ENCODE results near the gene BRMS1L. TPM values are rescaled to one million over a fixed set of nuclear protein-coding genes. Genes with fewer than 3 reads are reported as not detected.

Gene BRMS1L
- total and polyA plus RNA-seq, 10 of the 15 experiments (the other 5 are each of a cell fraction or from before 2014, with no cell fraction given), result 5.3 to 26.7 (median 8.3) TPM

DNA sequence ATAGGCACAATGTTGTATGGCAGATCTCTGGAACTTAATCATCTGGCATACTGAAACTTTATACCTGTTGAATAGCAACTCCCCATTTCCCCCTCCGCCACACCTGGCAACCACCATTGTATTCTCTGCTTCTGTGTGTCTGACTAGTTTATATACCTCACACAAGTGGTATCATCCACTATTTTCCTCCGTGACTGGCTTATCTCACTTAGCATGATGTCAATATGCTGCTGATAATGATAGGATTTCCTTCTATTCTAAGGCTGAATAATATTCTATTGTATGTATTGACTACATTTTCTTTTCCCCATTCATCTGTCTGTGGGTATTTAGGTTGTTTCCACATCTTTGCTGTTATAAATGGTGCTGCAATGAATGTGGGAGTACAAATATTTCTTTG lies 21.5 kb downstream of the BRMS1L start (continued):
- no peak for TF ChIP-seq PRDM15 (CRISPR knock-in tag; IDR thresholded peaks at IDR 0.05)
- TF ChIP-seq SMAD1 (IDR thresholded peaks at IDR 0.05; ENCODE audit: low read depth, partially characterized antibody), result no peak
- no peak for TF ChIP-seq IKZF2 (IDR thresholded peaks at IDR 0.05)
- no peak for TF ChIP-seq RFX5 (IDR thresholded peaks at IDR 0.05; ENCODE audit: low read depth, low read length)
- no peak for TF ChIP-seq HDAC2 (IDR thresholded peaks at IDR 0.05)
- TF ChIP-seq CREB1 (IDR thresholded peaks at IDR 0.05; ENCODE audit: low read depth), result no peak

GRCh38 chr14:35849122-35849521 lies 23.0 kb downstream of the BRMS1L start:
- no peak for FAIRE-seq
- no TSS peak for BruUV-seq (replicated peaks)
- Histone ChIP-seq H3K36me3 (ENCODE audit: control insufficient read depth in 2 of 2, insufficient read depth in 2 of 2, low read length in 1 of 2) (peaks cover 0 to 5% of the 10 kb centered on the region in 2 experiments; a peak in 3 of 4 replicates), H3K9me3 (replicated peaks; ENCODE audit: control insufficient read depth, insufficient read depth, low read length) (no peaks in the 10 kb centered on the region; the same call in 1 of the 3 replicates), H2AFZ (ENCODE audit: control insufficient read depth, low read depth, low read length) (no peak overlapping the region), H3K27me3 (replicated peaks in 1 of 2; ENCODE audit: control insufficient read depth in 2 of 2, insufficient read depth in 2 of 2, low read length in 1 of 2) (no peaks in the 10 kb centered on the region), H3K4me3 (no peak overlapping the region), H3K9ac (ENCODE audit: control insufficient read depth, insufficient read depth, low read length) (no peak overlapping the region), H3K79me2 (ENCODE audit: control insufficient read depth, insufficient read depth, low read length) (no peaks in the 10 kb centered on the region), H3K4me1 (ENCODE audit: control insufficient read depth, insufficient read depth, low read length) (no peaks in the 10 kb centered on the region), H3K4me2 (ENCODE audit: control insufficient read depth, insufficient read depth) (no peak overlapping the region), H3K27ac (ENCODE audit: control insufficient read depth, insufficient read depth) (no peak overlapping the region), H4K20me1 (ENCODE audit: control insufficient read depth, insufficient read depth) (no peaks in the 10 kb centered on the region)
- no peak for DNase-seq (ENCODE audit: low read depth, low spot score)
- CTCF ChIA-PET, result no interaction called here
- SMC1A ChIA-PET (ENCODE audit: uncharacterized antibody, unreplicated experiment), result no interaction called here
- 95% methylated on average over 1 of the region's 1 CpG for WGBS (ENCODE audit: insufficient coverage, insufficient replicate concordance, low lambda C conversion rate, missing lambda C conversion rate)
- POLR2A ChIA-PET, result no interaction called here
- intact Hi-C loops (cut with micrococcal nuclease; ENCODE audit: unreplicated experiment), result no loop called here
- in situ Hi-C loops (cut with MboI), result no loop called here
- ATAC-seq, result no peak
- RAD21 ChIA-PET (ENCODE audit: unreplicated experiment), result no interaction called here
- TF ChIP-seq CHD2 (IDR thresholded peaks at IDR 0.05; ENCODE audit: borderline replicate concordance, low read depth, low read length) (no peak), BHLHE40 (IDR thresholded peaks at IDR 0.05; ENCODE audit: borderline replicate concordance in 1 of 2, low read depth in 2 of 2, low read length in 1 of 2) (no peak), POLR2A (IDR thresholded peaks at IDR 0.05; ENCODE audit: low read depth, low read length) (no peak), STAT1 (conservative IDR thresholded peaks at IDR 0.05) (no peak), FOXK2 (IDR thresholded peaks at IDR 0.05) (no peak), ZSCAN29 (IDR thresholded peaks at IDR 0.05) (no peak), NRF1 (conservative IDR thresholded peaks at IDR 0.05; ENCODE audit: low read depth, low read length) (no peak), KDM1A (IDR thresholded peaks at IDR 0.05; ENCODE audit: borderline replicate concordance) (no peak), NFXL1 (IDR thresholded peaks at IDR 0.05; ENCODE audit: borderline replicate concordance) (no peak), SREBF2 (IDR thresholded peaks at IDR 0.05; ENCODE audit: low read length) (no peak), NFYB (IDR thresholded peaks at IDR 0.05; ENCODE audit: insufficient read depth, low read depth, low read length) (no peak), SPI1 (IDR thresholded peaks at IDR 0.05; ENCODE audit: borderline replicate concordance, insufficient read depth, low read depth, low read length) (no peak), SMC3 (IDR thresholded peaks at IDR 0.05; ENCODE audit: borderline replicate concordance, low read length) (no peak), ETV6 (conservative IDR thresholded peaks at IDR 0.05 in 1 of 2, IDR thresholded peaks at IDR 0.05 in 1 of 2; ENCODE audit: borderline replicate concordance in 1 of 2, low read depth in 1 of 2) (no peak)
- TF ChIP-seq, protein P1, sequence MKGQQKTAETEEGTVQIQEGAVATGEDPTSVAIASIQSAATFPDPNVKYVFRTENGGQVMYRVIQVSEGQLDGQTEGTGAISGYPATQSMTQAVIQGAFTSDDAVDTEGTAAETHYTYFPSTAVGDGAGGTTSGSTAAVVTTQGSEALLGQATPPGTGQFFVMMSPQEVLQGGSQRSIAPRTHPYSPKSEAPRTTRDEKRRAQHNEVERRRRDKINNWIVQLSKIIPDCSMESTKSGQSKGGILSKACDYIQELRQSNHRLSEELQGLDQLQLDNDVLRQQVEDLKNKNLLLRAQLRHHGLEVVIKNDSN (IDR thresholded peaks at IDR 0.05; ENCODE audit: borderline replicate concordance, extremely low read length, insufficient read depth, low read depth, low read length), result no peak
